ENCODE data around the gene LBHD2.

Gene LBHD2

DNA sequence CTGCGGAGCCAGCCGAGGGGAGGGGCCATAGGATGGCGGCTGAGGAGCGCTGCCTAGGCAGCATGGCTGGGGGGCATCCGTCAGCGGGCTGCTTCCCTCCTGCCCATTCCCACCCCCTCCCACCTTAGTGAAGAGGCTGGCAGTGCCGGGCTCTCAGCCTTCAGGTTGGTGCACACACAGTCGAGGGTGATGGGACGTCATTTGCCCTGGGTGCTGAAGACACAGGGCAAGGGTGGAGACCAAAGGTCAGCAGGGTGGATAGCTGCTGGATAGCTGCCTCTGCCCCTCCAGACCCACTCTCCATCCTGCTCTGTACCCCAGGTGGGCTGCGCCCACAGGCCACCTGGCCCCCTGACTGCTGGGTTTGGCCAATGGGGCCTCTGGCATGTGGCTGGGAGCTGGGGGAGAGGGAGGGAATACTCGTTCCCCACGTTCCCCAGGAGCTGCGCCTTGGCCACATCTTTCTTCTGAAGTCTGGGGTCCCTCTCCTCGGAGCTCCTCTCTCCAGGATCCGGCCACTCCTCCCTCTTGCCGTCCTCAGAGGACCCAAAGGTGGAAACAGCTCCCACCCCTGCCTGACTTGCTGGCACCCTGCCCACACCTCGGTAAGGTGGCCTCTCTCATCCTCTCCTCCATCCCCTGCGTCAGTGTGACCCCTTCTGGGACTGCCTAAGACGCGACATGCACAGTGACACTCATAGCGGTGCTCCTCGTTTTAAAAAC is 15.5 kb upstream of the LBHD2 start:
- no peak for DNase-seq (ENCODE audit: low read depth)
- TF ChIP-seq, protein P1, sequence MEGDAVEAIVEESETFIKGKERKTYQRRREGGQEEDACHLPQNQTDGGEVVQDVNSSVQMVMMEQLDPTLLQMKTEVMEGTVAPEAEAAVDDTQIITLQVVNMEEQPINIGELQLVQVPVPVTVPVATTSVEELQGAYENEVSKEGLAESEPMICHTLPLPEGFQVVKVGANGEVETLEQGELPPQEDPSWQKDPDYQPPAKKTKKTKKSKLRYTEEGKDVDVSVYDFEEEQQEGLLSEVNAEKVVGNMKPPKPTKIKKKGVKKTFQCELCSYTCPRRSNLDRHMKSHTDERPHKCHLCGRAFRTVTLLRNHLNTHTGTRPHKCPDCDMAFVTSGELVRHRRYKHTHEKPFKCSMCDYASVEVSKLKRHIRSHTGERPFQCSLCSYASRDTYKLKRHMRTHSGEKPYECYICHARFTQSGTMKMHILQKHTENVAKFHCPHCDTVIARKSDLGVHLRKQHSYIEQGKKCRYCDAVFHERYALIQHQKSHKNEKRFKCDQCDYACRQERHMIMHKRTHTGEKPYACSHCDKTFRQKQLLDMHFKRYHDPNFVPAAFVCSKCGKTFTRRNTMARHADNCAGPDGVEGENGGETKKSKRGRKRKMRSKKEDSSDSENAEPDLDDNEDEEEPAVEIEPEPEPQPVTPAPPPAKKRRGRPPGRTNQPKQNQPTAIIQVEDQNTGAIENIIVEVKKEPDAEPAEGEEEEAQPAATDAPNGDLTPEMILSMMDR (IDR thresholded peaks at IDR 0.05; ENCODE audit: low read length, missing control alignments) = no peak
- H3K4me3 ChIP-seq (replicated peaks; ENCODE audit: low read depth, low read length) = no peak overlapping the region

DNA sequence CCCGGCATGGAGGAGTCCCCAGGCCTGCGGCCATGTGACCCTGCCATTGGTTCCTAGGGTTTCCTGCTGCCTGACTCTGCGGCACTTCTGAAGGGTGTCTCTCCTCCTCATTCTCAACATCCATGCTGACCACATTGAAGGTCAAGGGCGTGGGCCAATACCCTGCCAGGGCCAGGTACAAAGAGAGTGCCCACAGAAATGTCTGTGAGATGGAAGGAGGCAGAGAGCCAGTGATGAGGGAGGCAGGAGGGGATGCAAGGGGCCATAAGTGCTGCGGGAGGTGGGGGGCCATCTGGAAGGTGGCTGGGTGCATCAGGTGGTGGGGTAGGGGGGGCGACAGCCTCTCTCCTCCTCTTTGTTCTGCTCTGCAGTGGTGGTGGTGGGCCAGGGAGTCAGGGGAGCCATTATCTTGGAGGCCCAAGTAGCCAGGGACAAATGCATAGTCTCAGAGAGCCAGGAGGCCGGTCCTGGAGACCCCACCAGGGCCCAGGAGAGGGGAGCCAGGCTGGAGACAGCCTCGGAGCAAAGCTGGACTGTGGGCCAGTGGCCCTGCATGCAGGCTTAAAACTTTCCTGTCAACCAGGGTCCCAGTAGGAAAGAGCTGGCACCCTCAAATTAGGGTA is 13.6 kb upstream of the LBHD2 start:
- no peak for DNase-seq (ENCODE audit: low read depth)
- TF ChIP-seq, protein P1 (IDR thresholded peaks at IDR 0.05; ENCODE audit: low read length, missing control alignments) = no peak
- H3K4me3 ChIP-seq (replicated peaks; ENCODE audit: low read depth, low read length) = no peak overlapping the region

DNA sequence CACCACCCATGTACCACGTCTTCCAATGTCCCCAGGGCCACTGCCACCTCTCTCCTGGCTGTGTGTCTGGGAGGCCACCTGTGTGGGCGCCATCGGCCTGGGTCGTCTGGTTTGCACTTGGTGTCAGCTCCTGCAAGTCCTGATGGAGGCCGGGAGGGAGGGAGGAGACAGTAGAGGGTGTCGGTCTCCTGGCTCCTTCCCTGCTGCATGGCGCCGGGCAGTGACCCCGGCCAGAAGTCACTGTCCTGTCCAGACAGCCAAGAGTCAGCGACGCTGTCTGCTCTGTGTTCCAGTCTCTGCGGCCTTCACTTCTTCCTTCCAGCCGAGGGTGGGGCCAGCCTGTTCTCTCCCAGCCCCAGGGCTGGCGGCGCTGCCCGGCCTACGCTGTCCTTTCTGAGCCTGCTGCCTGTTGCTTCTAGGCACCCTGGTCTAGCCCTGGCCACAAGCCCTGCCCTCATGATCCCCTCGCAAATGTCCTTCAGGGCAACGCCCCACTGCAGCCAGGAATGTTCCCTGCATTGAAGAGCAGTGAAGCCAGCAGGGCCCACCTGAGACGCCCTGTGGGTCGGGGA is 13.0 kb upstream of the LBHD2 start:
- no peak overlapping the region for H3K4me3 ChIP-seq (replicated peaks; ENCODE audit: low read depth, low read length)
- TF ChIP-seq, protein P1 (IDR thresholded peaks at IDR 0.05; ENCODE audit: low read length, missing control alignments) = no peak
- DNase-seq (ENCODE audit: low read depth) = no peak

DNA sequence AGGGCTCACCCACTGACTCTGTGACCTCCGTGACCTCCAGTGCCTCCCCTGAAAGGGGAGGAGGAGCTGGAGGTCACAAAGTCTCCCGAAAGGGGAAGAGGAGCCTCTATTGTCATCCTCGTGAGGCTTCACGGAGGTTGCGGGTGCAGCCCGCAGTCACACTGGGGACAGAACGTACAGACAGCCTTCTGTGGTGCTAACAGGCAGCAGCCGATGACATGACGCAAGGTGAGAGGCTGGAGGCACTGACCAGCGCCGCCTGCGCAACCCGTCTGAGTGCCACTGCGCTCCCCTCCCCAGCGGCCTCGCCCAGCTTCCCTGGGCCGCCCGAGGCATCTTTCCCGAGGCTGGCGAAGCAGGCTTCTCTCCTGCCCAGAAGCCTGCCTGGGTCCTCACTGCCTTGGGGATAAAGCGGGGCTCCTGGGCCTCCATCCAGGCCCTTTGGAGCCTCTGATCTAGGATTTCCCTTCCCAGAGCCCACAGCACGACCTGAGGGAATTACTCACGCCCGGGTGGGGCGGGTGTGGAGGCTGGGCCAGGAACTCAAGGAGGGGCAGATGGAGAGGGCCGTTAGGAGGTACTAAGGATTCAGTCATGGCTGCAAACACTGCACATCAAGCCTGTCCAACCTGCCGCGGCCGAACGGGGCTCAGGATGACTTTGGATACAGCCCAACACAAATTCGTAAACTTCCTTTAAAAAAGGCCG is 12.3 kb upstream of the LBHD2 start:
- no peak for DNase-seq (ENCODE audit: low read depth)
- no peak overlapping the region for H3K4me3 ChIP-seq (replicated peaks; ENCODE audit: low read depth, low read length)
- TF ChIP-seq, protein P1 (IDR thresholded peaks at IDR 0.05; ENCODE audit: low read length, missing control alignments) = no peak

DNA sequence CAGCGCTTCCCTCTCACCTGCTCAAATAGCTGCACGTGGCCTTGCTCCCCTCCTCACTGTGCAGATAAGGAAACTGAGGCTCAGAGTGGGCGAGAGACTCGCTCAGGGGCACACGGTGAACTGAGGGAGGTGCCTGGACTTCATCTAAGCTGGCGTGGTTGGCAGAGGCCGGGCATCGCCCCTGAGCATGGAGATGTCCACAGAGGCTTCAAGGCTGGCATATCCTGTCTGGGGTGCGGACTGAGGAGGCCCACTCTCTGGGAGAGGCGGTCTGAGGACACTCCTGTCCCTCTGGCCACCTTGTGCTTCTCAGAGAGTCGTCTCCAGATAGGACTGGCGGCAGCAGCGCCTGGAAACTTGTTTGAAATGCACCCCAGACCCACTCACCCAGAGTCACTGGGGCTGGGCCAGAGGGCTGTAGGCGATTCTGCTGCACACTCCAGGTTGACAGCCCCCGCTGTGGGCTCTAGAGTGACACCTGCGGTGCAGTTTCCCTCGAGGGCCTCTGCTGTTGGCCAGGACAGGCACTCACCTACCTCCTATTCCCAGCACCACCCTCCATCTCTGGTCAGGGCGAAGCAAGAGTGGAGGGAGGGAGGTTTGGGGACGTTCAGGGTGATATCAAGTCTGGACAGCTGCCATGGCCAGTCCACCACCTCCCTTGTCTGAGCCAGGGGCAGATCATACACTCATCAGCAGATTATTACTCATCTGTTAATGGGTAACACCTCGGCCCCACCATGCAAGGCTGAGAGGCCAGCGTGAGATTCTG is 11.2 kb upstream of the LBHD2 start:
- TF ChIP-seq, protein P1 (IDR thresholded peaks at IDR 0.05; ENCODE audit: low read length, missing control alignments) = no peak
- no peak overlapping the region for H3K4me3 ChIP-seq (replicated peaks; ENCODE audit: low read depth, low read length)
- no peak for DNase-seq (ENCODE audit: low read depth)

DNA sequence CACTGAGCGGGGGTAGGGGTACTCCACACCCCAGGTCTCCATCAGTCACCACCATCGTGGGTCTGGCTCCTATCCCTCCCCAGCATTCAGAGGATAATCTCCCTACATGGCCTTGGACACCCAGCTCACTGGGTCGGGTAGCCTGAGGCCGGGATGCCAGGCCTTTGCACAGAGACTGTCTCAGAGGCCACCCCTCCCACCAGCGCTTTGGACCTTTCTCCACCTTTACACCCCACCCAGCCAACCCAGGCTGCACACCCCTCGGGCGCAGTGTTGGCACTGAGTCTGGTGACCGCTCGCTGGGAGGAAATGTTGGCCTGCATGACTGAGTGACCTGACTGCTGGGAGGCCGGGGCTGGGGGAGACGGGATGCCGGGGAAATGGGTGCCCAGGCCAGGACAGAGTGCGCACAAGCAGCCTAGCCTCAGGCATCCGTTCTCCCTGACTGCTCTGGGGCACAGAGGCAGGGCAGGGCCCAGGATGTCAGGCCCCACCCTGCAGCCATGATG is 10.6 kb upstream of the LBHD2 start:
- TF ChIP-seq, protein P1 (IDR thresholded peaks at IDR 0.05; ENCODE audit: low read length, missing control alignments) = no peak
- no peak for DNase-seq (ENCODE audit: low read depth)
- H3K4me3 ChIP-seq (replicated peaks; ENCODE audit: low read depth, low read length) = no peak overlapping the region

All from fibroblast of pulmonary artery (primary cell).